Activated naive CD8-positive, alpha-beta T cell treated with anti-CD3 and anti-CD28 coated beads, Interleukin-2, amount 50 U/mL, for 16 hours (primary cell): ENCODE results near the gene CARD19.
"Not testable (repeated sequence)": the region's sequence is repeated elsewhere in the genome, so short reads cannot be mapped to it uniquely, and the experiment has no call there.

ENCODE experiments used
- DNase-seq: peaks from one replicate; pipeline ENCODE4 v3.0.0-alpha.2; 2020; ENCODE audit warnings: low read depth, low spot score

Gene CARD19

DNA sequence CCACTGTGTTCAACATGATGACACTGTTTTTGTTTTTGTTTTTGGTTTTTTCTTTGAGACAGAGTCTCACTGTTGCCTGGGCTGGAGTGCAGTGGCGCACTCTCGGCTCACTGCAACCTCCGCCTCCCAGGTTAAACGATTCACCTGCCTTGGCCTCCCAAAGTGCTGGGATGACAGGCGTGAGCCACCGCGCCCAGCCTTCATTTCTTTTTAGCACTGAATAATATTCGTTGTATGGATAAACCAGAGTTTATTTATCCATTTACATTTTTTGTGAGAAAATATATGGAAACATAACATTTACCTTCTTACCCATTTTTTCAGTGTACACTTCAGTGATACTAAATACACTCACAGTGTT is 4.2 kb downstream of the CARD19 start:
- DNase-seq = no peak

DNA sequence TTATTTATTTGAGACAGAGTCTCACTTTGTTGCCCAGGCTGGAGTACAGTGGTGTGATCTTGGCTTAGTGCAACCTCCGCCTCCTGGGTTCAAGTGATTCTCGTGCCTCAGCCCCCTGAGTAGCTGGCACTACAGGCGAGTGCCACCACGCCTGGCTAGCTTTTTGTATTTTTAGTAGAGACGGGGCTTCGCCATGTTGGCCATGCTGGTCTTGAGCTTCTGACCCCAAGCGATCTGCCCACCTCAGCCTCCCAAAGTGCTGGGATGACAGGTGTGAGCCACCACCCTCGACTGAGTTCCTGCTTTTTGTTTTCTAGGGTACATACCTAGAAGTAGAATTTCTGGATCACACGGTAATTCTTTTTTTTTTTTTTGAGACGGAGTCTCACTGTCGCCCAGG is 5.1 kb downstream of the CARD19 start:
- DNase-seq = not testable (repeated sequence)

DNA sequence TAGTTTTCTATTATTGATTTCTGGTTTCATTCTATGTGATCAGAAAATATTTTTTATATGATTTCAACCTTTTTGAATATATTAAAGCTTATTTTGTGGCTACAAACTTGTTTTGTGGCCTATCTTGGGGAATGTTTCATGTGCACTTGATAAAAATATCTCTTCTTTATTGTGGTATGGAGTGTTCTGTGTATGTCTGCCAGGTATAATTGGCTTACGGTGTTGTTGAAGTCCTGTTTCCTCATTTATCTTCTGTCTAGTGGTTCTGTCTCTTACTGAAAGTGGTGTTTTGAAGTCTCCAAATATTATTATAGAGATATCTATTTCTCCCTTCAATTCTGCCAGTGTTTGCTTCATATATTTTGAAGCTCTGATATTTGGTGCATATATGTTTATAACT is 9.6 kb downstream of the CARD19 start:
- DNase-seq = no peak

DNA sequence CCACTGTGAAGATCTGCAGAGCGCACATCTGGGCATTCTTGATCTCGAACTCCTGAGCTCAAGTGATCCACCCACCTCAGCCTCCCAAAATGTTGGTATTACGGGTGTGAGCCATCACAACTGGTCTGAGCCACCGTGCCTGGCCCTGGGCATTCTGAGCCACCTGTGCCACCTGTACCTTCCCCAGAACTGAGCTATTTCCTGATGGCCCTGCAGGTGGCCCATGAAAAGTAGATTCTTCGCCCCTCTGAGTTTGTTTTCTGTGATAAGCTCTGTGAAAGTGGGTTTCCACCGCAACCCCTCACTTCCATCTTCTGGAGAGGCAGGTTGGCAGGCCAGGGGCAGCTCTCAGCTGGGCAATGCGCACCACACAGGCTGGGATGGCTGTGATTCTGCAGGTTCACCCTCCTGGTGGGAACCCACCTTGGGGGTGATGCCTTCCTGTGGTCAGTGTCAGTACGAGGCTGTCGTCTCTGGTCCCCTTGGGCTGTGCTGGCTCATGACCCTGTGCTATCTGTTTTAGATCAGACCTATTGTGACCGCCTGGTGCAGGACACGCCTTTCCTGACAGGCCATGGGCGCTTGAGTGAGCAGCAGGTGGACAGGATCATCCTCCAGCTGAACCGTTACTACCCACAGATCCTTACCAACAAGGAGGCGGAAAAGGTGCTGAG is 11.3 kb downstream of the CARD19 start:
- no peak for DNase-seq

DNA sequence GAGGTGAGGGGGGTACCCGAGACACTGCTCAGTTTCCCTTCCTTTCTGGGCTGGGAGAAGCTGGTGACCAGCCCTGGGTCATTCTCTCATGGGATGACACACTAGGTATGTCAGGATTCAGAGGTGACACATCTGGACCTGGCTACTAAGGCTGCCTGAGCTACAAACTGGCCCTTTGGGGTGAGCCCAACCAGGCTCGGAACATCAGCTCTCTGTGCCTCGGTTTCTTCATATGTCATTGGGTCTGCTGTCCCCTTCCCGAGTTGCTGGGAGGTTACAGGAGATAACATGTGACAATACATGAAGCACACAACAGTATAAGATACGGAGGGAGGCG is 11.8 kb downstream of the CARD19 start:
- no peak for DNase-seq

DNA sequence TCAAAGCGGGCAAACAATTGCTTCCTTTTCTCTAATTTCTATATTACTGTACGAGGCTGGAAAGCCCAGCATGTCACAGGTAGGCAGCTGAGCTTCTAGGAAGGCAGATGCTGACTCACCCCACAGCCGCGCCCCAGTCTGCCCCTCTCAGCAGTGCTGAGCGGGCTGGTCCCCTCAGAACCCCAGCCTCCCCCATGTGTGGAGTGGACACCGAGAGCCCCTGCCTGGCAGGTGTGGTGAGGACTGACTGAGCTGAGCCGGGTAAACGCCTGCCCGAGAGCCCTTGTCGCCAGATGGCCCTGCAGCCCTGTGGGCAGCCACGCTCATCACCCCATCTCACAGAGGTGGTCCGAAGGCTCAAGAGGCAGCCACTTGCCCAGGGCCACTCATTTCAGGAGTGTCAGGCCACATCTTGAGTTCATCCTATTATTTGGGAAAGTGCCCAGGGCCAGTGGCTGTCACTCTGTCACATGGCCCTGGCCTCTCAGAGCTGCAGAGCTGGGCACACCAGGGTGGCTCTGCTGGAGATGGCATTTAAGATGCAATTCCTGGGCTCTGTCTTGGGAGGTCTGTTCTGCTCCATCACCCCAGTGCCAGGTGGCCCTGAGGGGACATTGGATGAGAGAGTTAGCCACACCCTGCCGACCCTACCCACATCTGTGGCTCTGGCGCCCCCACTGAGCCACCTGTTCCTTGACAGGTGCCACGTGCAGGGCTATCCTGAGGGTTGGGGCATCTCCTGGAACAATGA is 12.4 kb downstream of the CARD19 start:
- no peak for DNase-seq

DNA sequence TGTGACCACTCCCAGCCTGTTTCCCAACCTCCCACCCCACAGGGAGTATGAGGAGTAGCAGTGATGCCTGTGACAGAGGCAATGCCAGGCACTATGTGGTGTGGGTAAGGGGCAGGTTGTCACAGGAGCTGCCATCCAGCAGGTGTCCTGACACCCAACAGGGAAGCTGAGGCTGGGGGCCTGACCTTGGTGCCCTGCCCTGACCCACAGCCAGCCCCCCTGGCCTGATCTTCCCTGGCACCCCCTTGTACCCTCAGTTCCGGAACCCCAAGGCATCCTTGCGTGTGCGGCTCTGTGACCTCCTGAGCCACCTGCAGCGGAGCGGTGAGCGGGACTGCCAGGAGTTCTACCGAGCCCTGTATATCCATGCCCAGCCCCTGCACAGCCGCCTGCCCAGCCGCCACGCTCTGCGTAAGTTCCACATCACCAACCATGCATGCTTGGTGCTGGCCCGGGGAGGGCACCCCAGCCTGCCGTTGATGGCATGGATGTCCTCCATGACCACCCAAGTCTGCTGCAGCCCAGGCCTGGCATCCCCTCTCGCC is 14.4 kb downstream of the CARD19 start:
- no peak for DNase-seq

DNA sequence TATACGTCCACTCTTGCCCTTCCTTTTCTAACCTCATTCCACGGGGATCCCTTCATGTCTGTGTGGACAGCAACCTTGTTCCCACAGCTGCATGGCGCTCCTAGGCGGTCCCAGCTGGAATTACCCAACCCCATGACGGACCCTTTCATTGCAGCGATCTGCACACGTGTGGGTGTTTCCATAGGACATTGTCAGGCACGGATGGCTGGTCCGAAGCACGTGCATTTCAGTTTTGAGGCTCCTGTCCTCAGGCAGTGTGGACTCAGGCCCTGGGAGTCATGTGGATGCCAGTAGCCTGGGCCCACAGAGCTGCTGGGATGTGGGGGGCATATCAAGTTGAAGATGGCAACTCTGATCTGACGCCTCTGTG is 15.0 kb downstream of the CARD19 start:
- DNase-seq = no peak

DNA sequence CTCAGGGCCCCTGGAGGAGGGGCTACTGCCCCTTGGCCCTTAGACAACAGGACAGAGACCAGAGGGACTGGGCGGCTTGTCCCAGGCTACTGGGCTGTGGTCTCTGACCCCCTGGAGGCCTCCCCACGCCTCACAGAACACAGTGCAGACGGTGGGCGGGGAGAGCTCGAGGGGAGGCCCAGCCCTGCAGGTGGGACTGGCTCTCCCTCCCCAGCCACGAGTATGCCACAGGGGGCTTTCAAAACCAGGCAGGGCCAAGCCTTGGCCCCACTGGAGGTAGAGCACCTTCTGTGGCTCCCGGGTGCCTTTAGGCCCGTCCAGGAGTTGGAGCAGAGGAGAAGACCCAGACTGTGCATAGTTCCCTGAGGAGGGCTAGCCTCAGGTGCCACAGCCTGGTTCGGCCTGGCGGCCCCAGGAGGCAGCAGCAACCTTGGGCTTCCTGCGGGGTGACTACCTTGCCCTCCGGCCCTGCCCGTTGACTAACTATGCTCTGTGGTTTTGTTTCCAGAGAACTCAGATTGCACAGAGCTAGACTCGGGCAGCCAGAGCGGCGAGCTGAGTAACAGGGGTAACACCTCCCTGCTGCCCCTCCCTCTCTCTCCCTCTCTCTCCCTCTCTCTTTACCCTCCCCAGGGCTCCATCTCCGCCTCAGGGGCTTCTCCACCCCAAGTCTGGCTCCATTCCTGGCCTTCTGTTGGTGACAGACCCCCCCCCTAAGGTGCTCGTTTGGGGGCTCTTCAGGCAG is 15.5 kb downstream of the CARD19 start:
- DNase-seq = no peak

DNA sequence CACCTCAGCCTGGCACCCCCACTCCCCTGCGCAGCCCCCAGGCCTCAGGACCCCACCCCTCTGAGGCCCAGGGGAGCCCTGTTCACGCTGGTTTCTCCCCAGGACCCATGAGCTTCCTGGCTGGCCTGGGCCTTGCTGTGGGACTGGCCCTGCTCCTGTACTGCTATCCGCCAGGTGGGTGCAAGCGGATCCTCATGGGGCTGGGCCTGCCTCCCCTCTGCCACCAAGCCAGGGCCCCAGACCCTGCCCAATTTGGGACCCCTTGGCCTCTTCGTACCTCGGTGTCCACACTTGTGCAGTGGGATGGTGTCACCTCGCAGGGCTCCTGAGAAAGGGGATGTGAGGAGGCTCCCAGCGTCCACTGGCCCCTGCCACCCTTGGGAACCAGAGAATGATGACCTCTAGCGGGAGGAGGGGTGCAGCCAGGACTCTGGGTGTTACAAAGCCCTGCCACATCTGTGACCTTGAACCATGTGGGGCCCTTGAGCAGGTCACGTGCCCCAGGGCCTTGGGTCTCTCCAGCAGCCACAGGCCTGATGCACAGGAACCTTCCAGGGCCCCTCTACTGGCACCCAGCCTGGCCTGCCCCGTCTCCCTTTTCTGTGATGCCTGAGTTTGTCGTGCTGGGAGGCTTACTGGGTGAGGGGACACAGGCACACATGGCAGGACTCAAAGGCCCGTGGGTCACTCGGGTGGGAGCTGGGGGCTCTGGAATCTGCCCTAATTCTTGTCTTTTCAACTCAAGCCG is 16.3 kb downstream of the CARD19 start:
- DNase-seq = no peak

DNA sequence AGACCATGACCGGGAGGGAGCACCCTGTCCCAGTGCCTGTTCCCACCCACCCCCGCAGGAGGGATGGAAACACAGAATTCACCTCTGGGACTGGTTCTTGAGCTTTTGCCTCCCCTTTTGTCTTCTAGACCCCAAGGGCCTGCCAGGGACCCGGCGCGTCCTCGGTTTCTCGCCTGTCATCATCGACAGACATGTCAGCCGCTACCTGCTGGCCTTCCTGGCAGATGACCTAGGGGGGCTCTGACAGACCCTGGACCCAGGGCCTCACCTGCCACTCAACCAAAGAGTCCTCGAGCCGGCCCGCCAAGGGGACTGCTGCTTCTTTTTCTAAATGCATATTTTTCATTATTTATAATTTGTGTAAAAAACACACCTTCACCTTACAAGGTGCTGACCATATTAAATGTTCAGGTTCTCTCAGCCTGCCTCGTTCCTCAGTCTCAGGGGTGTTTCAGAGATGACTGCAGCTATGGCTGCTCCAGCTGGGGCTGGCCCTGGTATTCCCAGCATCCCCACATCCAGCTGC is 16.9 kb downstream of the CARD19 start:
- no peak for DNase-seq

DNA sequence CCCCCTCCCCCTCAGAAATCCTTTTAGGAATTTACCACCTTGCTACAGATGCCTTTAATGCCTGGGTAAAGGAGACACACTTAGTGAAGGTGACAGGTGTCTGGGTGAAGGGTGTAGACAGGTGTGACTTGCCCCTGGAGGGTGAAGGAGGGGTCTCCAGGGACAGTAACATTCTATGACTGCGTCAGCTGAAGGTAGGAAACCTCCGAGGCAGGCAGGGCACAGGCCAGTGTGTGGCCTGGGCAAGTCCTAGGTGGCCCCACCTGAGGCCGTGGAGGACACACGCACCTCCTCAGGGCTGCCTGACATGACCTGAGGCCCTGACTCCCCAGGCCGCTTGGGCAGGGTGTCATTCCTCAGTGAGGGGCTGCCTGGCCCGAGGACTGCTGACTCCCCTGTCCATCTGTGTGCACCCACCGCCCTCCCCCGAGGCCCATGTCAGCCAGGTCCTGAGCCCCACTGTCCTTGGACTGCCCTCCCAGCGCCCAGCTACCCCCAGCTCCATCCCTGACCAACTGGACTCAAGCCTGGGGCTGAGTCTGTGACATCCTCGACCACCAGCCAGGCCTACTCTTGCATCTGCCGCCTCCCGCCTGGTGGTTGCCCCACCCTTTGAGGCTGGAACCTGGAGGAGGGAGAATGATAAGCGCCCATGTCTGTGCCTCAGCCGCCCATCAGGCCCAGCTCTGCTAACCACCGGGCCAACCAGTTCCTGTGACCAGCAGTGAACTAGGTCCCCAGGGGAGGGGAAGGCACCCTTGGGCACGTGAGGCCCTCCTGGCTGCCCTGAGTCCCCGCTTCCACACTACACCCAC is 18.4 kb downstream of the CARD19 start:
- no peak for DNase-seq

DNA sequence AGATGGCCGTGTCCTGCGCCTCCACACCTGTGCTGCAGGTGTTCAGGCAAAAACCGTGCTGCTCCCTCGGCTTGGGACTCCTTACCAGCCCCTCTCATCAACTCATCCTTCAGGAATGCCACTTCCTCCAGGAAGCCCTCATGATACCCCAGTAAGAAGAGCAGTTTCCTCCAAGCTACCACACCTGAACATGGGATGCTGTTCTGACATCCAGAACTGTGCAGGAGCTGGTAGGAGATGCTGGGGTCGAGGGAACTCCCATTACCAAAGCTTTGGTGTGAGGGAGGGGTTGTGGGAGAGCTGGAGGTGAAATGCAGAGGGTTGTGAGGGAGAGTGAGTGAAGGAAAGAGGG is 18.9 kb downstream of the CARD19 start:
- DNase-seq = no peak

DNA sequence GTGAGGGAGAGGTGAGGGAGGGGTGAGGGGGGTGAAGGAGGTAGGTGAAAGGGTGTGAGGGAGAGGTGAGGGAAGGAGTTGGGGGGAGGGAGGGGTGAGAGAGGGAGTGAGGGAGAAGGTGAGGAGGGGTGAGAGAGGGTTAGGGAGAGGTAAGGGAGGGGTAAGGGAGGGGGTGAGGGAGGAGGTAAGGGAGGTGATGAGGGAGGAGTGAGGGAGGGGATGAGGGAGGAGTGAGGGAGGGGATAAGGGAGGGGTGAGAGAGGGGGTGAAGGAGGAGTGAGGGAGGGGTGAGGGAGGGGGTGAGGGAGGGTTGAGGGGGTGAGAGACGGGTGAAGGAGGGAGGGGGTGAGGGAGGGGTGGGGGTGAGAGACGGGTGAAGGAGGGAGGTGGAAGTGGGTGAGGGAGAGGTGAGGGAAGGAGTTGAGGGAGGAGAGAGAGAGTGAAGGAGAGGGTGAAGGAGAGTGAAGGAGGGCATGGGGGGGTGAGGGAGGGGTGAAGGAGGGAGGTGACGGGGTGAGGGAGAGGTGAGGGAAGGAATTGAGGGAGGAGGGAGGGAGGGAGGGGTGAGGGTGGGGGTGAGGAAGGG is 19.6 kb downstream of the CARD19 start:
- no peak for DNase-seq

DNA sequence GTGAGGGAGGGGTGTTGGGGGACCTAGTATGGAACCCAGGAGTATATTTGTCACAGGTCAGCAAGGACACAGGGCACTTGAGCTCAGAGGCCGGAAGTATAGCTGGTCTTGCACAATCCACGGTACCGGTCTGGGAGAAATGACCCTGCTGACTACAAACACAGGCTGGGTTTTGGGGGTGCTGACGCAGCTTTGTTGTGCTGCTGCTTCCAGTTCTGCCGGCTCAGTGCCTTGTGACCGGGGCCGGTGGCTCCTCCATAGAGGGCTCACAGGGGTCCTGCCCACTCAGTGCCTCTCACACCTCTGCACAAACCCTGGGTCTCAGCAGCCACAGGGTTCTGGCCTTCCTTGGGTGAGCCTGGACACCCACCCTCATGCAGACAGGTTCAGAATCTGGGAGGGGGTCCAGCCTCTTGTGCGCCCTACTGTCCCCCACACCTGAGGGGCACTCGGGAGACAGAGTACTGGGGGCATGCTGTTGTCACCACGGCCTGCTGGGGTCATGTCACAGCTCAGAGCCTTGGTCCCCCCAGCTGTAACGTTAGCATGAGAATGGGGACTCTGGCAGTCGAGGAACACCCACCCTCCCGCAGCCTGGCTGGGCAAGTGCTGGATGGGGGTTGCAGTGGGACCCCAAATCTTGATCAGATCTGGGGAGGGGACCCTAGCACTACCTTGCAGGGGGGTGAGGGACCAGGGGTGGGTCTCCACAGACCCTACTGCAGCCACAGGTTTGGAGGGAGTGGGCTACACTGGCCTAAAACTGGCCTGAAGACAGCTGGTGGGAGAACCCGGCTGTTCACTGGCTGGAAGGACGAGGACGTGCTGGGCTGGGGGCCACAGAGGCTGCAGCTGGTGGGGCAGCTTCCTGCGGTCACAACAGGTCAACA is 20.3 kb downstream of the CARD19 start:
- DNase-seq = no peak

DNA sequence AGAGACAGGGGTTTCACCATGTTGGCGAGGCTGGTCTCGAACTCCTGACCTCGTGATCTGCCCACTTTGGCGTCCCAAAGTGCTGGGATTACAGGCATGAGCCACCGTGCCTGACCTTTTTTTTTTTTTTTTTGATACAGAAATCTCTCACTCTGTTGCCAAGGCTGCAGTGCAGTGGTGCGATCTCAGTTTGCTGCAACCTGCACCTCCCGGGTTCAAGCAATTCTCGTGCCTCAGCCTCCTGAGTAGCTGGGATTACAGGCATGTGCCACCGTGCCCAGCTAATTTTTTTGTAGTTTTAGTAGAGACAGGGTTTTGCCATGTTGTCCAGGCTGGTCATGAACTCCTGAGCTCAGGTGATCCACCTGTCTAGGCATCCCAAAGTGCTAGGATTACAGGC is 21.5 kb downstream of the CARD19 start:
- not testable (repeated sequence) for DNase-seq

DNA sequence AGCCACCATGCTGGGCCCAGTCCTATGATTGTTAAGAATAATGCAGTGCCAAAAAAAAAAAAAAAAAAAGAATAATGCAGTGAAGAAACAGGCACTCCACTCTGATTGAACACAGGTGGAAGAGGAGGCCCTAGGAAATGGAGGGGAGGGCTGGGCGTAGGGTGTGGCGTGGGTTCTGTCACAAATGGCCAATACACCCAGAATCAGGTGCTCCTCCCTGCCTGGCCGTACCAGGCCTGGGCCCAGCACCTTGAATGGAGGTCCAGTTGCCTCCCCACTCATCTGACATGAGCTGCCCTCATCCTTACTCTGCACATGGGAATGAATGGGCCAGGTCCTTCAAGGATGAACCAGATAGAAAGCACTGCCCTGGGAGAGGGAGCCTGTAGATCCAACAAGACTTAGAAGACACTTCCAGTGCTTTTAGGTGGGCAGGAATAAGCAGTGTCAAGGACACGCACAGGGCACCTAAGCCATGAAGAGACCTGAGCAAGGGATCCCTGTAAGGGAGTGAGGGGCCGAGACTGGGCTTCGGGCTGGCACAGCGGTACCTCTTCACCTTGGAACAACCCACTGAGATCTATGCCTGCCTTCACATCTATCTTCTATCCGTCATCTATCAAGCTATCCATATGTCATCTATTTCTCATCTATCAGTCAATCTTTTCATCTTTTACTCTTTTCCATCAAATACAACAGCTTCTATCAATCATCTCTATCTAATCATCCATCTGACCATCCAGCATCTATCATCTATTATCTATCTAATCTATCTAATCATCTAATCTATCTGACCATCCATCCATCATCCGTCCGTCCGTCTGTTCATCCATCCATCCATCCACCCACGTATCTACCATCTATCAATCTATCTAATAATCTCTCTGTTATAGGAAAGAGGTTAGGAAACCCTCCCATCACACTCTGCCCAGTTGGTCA is 22.2 kb downstream of the CARD19 start:
- no peak for DNase-seq

DNA sequence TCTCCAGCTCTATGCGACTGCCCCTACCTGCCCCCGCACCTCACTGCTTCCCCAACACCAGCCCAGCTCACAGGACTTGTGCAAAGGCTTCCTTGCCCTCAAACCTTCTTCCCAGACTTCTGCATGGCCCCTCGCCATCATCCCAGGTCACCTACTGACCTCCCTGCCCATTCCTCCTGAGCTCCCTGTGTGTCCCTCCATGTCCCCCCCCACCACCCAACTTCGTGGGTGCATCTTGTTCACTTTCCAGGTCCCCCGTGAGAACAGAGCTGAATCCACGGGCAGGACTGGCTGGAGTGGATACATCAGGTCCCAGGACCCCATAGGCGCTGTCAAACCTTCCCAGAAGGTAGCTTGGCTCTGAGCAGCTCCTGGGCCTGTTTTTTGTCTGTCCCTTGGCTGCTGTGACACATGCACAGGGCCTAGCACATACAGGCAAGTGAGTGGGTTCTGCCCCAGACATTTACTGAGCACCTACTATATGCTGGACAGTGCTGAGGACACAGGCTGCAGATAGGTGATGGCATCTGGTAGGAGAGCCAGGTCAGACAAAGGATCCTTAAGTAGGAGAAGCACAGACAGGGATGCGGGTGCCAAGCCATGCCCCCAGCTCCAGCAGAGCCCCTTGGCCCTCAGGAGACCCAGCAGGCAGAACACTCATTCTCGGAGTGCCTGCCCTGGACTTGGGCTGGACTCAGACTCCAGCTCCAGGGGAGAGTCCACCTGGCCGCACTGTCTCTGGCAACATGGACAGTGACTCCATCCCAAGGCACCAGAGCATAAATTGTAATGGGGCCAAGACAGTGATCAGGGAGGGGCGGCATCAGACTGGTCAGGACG is 23.1 kb downstream of the CARD19 start:
- no peak for DNase-seq
